GM12865 (cell line): Measurements from ENCODE around the gene LRRC28.
"Not testable (repeated sequence)": the region's sequence is repeated elsewhere in the genome, so short reads cannot be mapped to it uniquely, and the experiment has no call there.

Experiments used
- DNase-seq: peaks from one replicate; pipeline ENCODE4 v3.0.0; 2010; ENCODE audit warnings: low read depth
- H3K4me3 ChIP-seq: 2 replicates; pipeline ENCODE4 v1.5.1; 2011; ENCODE audit warnings: mild to moderate bottlenecking, low read depth, low read length, control low read depth
- TF ChIP-seq, protein P1 (sequence below): IDR thresholded peaks from 2 replicates; pipeline ENCODE4 v1.5.1; 2011; ENCODE audit warnings: low read length, control low read depth, low read depth, inconsistent platforms; ENCODE audit not compliant: insufficient read depth; ENCODE audit errors: missing control alignments

LRRC28 gene

DNA sequence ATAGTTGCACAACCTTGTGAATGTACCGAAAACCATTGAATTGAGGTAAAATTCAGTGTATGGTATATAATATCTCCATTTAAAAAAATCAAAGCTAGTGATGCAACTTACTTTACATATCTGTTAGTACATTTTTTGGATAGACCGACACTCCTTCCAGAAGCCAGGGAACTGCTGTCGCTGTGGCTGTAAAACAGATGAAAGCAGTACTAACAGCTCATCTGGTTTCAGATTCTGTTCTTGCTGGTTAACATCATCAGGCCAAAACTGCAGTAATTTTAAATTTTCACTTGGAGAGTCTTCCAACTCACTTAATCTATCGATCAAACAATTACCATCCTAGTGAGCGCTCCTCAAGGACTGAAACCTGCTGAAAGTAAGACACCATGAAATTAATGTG, 145.1 kb downstream of the LRRC28 start:
- TF ChIP-seq, protein P1, sequence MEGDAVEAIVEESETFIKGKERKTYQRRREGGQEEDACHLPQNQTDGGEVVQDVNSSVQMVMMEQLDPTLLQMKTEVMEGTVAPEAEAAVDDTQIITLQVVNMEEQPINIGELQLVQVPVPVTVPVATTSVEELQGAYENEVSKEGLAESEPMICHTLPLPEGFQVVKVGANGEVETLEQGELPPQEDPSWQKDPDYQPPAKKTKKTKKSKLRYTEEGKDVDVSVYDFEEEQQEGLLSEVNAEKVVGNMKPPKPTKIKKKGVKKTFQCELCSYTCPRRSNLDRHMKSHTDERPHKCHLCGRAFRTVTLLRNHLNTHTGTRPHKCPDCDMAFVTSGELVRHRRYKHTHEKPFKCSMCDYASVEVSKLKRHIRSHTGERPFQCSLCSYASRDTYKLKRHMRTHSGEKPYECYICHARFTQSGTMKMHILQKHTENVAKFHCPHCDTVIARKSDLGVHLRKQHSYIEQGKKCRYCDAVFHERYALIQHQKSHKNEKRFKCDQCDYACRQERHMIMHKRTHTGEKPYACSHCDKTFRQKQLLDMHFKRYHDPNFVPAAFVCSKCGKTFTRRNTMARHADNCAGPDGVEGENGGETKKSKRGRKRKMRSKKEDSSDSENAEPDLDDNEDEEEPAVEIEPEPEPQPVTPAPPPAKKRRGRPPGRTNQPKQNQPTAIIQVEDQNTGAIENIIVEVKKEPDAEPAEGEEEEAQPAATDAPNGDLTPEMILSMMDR, result no peak
- DNase-seq, result no peak
- H3K4me3 ChIP-seq, result no peak overlapping the region

DNA sequence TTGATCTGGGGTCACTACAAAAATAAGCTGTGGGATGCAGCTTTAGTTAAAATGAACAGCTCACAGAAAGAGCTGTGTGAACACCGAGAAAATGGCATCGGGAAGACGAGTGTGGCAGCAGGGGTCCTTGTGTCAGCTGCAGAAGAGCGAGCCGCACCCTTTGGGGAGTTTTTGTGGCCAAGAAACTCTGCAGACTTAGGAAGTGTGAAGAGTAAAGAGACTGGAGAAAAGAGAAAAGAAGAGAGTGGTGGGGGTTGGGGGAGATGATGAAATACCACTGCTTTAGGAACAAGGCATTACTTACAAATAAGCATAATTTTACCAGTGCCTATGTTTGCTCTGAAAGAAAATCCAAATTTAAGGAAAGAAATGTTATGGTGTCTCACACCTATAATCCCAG, 147.8 kb downstream of the LRRC28 start:
- no peak overlapping the region for H3K4me3 ChIP-seq
- no peak for DNase-seq
- TF ChIP-seq, protein P1, result no peak

DNA sequence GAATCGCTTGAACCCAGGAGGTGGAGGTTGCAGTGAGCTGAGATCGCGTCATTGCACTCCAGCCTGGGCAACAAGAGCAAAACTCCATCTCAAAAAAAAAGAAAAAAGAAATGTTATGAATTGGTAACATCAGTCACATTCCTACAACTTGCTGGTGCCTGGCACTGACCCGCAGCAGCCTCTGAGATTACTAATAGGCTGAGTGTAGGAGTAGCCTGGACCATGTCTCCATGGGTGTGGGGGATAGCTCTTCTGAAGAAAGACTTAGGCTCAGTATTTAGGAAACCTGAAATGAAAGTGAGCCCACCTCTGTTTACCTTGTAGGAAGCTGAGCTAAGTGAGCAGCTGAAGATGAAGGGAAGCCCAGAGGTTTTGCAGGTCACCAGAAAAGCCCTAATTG, 148.3 kb downstream of the LRRC28 start:
- H3K4me3 ChIP-seq, result no peak overlapping the region
- TF ChIP-seq, protein P1, result no peak
- DNase-seq, result no peak

DNA sequence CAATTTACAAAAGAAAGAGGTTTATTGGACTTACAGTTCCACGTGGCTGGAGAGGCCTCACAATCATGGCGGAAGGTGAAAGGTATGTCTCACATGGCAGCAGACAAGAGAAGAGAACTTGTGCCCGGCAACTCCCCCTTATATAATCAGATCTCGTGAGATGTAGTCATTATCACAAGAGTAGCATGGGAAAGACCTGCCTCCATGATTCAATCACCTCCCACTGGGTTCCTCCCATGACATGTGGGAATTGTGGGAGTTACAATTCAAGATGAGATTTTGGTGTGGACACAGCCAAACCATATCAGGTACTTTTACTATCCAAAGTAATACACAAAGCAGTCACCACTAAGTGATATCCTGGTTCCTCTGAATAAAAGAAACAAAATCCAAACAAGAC, 149.9 kb downstream of the LRRC28 start:
- not testable (repeated sequence) for DNase-seq, H3K4me3 ChIP-seq

DNA sequence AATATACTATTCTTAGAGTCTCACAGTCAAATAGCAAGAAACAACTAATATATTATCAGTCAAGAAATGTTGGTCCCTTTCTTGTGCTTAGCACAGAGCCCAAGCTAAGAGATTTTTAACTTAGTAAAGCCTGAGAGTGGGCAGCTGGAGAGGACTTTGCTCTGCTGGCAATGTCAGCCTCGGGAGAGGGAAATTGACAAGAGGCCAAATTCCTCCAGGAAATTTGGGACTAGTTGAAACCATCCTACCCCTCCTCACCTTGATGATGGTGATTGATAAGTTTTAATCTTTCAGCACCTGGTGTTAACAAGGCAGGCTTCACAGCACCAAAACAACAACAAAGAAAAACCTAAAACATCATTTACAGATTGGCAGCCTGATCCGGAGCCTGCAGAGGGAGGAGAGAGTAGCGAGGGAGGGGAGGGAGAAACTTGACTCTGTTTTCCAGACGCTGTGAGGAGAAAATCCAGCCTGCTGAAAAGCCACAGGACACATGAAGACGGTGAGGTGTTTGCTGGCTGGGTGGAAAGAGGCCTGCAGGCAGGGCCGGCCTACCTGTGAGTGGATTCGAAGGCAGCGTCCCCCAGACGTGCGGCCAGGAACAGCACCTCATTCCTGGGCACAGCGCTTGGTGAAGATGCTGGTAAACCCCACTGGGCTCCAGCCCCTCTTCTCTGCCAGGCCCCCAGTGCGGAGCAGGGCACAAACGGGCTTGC, 150.9 kb downstream of the LRRC28 start:
- TF ChIP-seq, protein P1, result no peak
- DNase-seq, result no peak
- no peak overlapping the region for H3K4me3 ChIP-seq

DNA sequence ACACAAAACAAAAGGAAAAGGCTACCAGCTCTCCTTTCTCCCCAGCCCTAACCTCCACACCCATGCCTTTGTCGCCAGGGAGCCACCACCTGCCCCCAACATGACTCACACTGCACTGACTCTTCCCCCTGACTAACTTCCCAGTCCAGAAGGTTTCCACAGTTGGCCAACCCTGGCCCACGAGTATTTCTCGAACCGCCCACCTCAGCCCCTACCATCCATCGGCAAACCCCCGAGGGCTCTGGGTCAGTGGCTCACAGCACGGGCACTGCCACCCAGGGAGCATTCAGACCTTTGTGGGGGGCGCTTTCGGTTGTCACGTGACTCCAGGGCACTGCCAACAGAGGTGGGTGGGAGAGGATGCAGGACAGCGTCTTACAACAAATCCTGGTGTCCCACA, 152.3 kb downstream of the LRRC28 start:
- no peak overlapping the region for H3K4me3 ChIP-seq
- TF ChIP-seq, protein P1, result no peak
- no peak for DNase-seq

DNA sequence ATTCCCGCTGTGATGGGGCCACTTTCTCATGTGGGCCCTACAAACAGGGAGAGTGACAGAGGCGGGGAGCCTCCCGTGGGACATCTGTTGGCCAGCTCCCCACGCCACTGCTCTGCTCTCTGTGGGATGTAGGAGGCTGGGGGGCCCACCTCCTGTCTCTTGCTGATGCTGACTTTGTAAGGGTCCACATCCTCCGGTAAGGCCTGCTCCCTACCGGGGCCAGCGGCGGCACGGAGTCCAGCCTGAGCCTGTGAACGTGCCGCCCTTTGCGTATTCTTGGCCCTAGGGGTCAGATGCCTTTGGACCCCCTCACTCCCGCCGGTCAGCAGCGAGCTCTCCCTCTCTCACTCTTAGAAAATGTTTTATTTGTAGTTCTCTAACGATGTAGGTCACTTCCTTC, 153.2 kb downstream of the LRRC28 start:
- TF ChIP-seq, protein P1, result no peak
- no peak for DNase-seq
- no peak overlapping the region for H3K4me3 ChIP-seq
